Adrenal gland (tissue), 5 donors: ENCODE measurements around the gene CRTC1.

ENCODE experiments used
- POLR2A ChIP-seq, 2 donors: fragments of 450-650 bp; IDR thresholded peaks; one replicate each; pipeline ENCODE4 v1.6.1; 2017; ENCODE audit warnings: antibody characterized with exemption in 2 of 2, mild to moderate bottlenecking in 2 of 2, moderate library complexity in 1 of 2
- TF ChIP-seq, protein P1 (sequence below), 6 experiments: fragments of 450-650 bp in 4 of 6; fragments of 200-600 bp in 2 of 6; sonication (generic) in 1 of 6; IDR thresholded peaks; 1 replicate in 5 of 6; 2 replicates in 1 of 6; pipeline versions ENCODE4 v1.5.1 to v1.8.0; 2016 to 2021; ENCODE audit warnings: antibody characterized with exemption in 6 of 6, mild to moderate bottlenecking in 2 of 6, moderate library complexity in 1 of 6
- donor health status: DM: no; HTN: no; CAD: no.

DNA sequence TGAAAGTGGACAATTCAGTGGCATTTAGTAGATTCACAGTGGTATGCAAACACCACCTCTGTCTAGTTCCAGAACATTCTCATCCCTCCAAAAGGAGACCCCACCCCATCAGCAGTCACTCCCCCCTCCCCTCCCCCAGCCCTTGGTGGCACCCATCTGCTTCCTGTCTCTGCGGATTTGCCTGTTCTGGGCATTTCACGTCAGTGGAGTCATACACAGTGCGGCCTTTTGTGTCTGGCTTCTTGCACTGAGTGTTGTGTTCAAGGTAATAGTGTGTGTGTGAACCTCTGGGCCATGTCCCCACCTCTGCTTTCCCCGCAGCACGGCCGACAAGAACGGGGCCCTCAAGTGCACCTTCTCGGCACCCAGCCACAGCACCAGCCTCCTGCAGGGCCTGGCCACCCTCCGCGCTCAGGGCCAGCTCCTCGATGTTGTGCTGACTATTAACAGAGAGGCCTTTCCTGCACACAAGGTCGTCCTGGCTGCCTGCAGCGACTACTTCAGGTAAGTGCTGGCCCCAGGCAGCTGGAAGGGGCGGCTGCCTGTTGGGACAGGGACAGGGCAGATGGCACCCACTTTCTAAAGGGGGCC is 19.4 kb upstream of the CRTC1 start:
- TF ChIP-seq, protein P1, sequence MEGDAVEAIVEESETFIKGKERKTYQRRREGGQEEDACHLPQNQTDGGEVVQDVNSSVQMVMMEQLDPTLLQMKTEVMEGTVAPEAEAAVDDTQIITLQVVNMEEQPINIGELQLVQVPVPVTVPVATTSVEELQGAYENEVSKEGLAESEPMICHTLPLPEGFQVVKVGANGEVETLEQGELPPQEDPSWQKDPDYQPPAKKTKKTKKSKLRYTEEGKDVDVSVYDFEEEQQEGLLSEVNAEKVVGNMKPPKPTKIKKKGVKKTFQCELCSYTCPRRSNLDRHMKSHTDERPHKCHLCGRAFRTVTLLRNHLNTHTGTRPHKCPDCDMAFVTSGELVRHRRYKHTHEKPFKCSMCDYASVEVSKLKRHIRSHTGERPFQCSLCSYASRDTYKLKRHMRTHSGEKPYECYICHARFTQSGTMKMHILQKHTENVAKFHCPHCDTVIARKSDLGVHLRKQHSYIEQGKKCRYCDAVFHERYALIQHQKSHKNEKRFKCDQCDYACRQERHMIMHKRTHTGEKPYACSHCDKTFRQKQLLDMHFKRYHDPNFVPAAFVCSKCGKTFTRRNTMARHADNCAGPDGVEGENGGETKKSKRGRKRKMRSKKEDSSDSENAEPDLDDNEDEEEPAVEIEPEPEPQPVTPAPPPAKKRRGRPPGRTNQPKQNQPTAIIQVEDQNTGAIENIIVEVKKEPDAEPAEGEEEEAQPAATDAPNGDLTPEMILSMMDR (IDR thresholded peaks at IDR 0.05) = no peak
- no peak for TF ChIP-seq POLR2A (IDR thresholded peaks at IDR 0.05)
